Adrenal gland (tissue), 5 donors: ENCODE measurements around the gene LSAMP.

ENCODE experiments used
- POLR2A ChIP-seq, 2 donors: fragments of 450-650 bp; IDR thresholded peaks; one replicate each; pipeline ENCODE4 v1.6.1; 2017; ENCODE audit warnings: antibody characterized with exemption in 2 of 2, mild to moderate bottlenecking in 2 of 2, moderate library complexity in 1 of 2
- TF ChIP-seq, protein P1 (sequence below), 6 experiments: fragments of 450-650 bp in 4 of 6; fragments of 200-600 bp in 2 of 6; sonication (generic) in 1 of 6; IDR thresholded peaks; 1 replicate in 5 of 6; 2 replicates in 1 of 6; pipeline versions ENCODE4 v1.5.1 to v1.8.0; 2016 to 2021; ENCODE audit warnings: antibody characterized with exemption in 6 of 6, mild to moderate bottlenecking in 2 of 6, moderate library complexity in 1 of 6
- donor health status: DM: no; HTN: no; CAD: no.

- TF ChIP-seq, protein P1, sequence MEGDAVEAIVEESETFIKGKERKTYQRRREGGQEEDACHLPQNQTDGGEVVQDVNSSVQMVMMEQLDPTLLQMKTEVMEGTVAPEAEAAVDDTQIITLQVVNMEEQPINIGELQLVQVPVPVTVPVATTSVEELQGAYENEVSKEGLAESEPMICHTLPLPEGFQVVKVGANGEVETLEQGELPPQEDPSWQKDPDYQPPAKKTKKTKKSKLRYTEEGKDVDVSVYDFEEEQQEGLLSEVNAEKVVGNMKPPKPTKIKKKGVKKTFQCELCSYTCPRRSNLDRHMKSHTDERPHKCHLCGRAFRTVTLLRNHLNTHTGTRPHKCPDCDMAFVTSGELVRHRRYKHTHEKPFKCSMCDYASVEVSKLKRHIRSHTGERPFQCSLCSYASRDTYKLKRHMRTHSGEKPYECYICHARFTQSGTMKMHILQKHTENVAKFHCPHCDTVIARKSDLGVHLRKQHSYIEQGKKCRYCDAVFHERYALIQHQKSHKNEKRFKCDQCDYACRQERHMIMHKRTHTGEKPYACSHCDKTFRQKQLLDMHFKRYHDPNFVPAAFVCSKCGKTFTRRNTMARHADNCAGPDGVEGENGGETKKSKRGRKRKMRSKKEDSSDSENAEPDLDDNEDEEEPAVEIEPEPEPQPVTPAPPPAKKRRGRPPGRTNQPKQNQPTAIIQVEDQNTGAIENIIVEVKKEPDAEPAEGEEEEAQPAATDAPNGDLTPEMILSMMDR (IDR thresholded peaks at IDR 0.05), result no peak
- no peak for TF ChIP-seq POLR2A (IDR thresholded peaks at IDR 0.05)
These were observed 296.1 kb downstream of the LSAMP start for GRCh38 chr3:116148881-116149851.
